ENCODE measurements around the gene SEPTIN3.

Gene SEPTIN3

GRCh38 chr22:41969110-41969646 lies at the start of gene SEPTIN3:
Gene SEPTIN3, plus strand, starts transcription at chr22:41969443. Its CDS starts 2,050 bp downstream, at chr22:41971493.
- DNase-seq: no peak

GRCh38 chr22:41920271-41920976 lies 48.8 kb upstream of the SEPTIN3 start:
- no peak for DNase-seq

- no peak for DNase-seq
Observed at GRCh38 chr22:41922328-41922727, 46.9 kb upstream of the SEPTIN3 start.

GRCh38 chr22:41922940-41923594 lies 46.2 kb upstream of the SEPTIN3 start:
- no peak for DNase-seq

GRCh38 chr22:41923595-41924276 lies 45.5 kb upstream of the SEPTIN3 start:
- no peak for DNase-seq

GRCh38 chr22:41925783-41926460 lies 43.3 kb upstream of the SEPTIN3 start:
- peak; percentile 83 for DNase-seq

- DNase-seq: no peak
Observed at GRCh38 chr22:41927813-41928212, 41.4 kb upstream of the SEPTIN3 start.

GRCh38 chr22:41928593-41929417 lies 40.4 kb upstream of the SEPTIN3 start:
- no peak for DNase-seq

GRCh38 chr22:41929418-41929810 lies 39.8 kb upstream of the SEPTIN3 start:
- no peak for DNase-seq

GRCh38 chr22:41931701-41932269 lies 37.5 kb upstream of the SEPTIN3 start:
- no peak for DNase-seq

GRCh38 chr22:41932353-41932752 lies 36.9 kb upstream of the SEPTIN3 start:
- no peak for DNase-seq

- DNase-seq: no peak
Observed at GRCh38 chr22:41933411-41934177, 35.6 kb upstream of the SEPTIN3 start.

- no peak for DNase-seq
Observed at GRCh38 chr22:41934284-41935014, 34.8 kb upstream of the SEPTIN3 start.

GRCh38 chr22:41935015-41935351 lies 34.3 kb upstream of the SEPTIN3 start:
- no peak for DNase-seq

- no peak for DNase-seq
Observed at GRCh38 chr22:41935509-41935908, 33.7 kb upstream of the SEPTIN3 start.

GRCh38 chr22:41936894-41937169 lies 32.4 kb upstream of the SEPTIN3 start:
- no peak for DNase-seq

- DNase-seq: peak; percentile 97
Observed at GRCh38 chr22:41939981-41940831, 29.0 kb upstream of the SEPTIN3 start.

GRCh38 chr22:41940832-41941765 lies 28.1 kb upstream of the SEPTIN3 start:
- peak; percentile 89 for DNase-seq
